HFFc6 (cell line): ENCODE data around the gene TUBB4B. TPM values are rescaled to one million over a fixed set of nuclear protein-coding genes. Genes with fewer than 3 reads are reported as not detected.

Experiments
- DNase-seq: peaks from one replicate; pipeline ENCODE4 v3.0.0-alpha.2; 2018
- H3K27ac Mint-ChIP-seq: 2 replicates; pipeline ENCODE4 v1.8.0; 2020; ENCODE audit warnings: mild to moderate bottlenecking, mixed read lengths
- H3K27me3 Mint-ChIP-seq: 2 replicates; pipeline ENCODE4 v1.8.0; 2021; ENCODE audit warnings: mild to moderate bottlenecking, moderate library complexity, mixed read lengths; ENCODE audit not compliant: insufficient read depth
- H3K36me3 Mint-ChIP-seq: 2 replicates; pipeline ENCODE4 v1.8.0; 2021; ENCODE audit warnings: low read depth, mixed read lengths
- H3K4me1 Mint-ChIP-seq: 2 replicates; pipeline ENCODE4 v1.8.0; 2020; ENCODE audit warnings: low read depth, mixed read lengths
- H3K4me3 Mint-ChIP-seq: 2 replicates; pipeline ENCODE4 v1.8.0; 2020; ENCODE audit warnings: mild to moderate bottlenecking, moderate library complexity, mixed read lengths
- H3K9me3 Mint-ChIP-seq: 2 replicates; pipeline ENCODE4 v1.8.0; 2020; ENCODE audit warnings: mild to moderate bottlenecking, mixed read lengths
- CTCF ChIP-seq: fragments of 200-600 bp; sonication (generic); IDR thresholded peaks from 2 replicates; pipeline ENCODE4 v1.5.0; 2021; ENCODE audit warnings: antibody characterized with exemption, mild to moderate bottlenecking
- total RNA-seq, 6 experiments: library from RNA; stranded (reverse); fragmentation: NEBNext Ultra II Directional; extraction: Animal tissue kit (Norgen Biotek cat#: 25700); gene quantifications; 2 replicates in 1 of 6; 3 replicates in 5 of 6; pipeline ENCODE4 v1.2.3, GENCODE V29; 2021

The TUBB4B gene
- total RNA-seq, 6 experiments from 2014 or later, result 415 to 760 (median 681) TPM

- no peak for TF ChIP-seq CTCF
- no peak overlapping the region for H3K27ac Mint-ChIP-seq
- no peak for DNase-seq
- H3K27me3 Mint-ChIP-seq, result no peaks in the 10 kb centered on the region; the same call in 1 of the 2 replicates
- no peaks in the 10 kb centered on the region for H3K36me3 Mint-ChIP-seq
- H3K9me3 Mint-ChIP-seq, result no peaks in the 10 kb centered on the region
- H3K4me1 Mint-ChIP-seq, result peaks cover 5% of the 10 kb centered on the region; the same call in 1 of the 2 replicates
- no peak overlapping the region for H3K4me3 Mint-ChIP-seq
Observed at GRCh38 chr9:137221095-137221505, 20.0 kb upstream of the TUBB4B start.

- H3K36me3 Mint-ChIP-seq, result no peaks in the 10 kb centered on the region
- no peak overlapping the region for H3K27ac Mint-ChIP-seq
- H3K4me1 Mint-ChIP-seq, result peaks cover 5% of the 10 kb centered on the region; the same call in 1 of the 2 replicates
- peak; percentile 8; the same call in 1 of the 2 replicates for TF ChIP-seq CTCF
- no peak overlapping the region for H3K4me3 Mint-ChIP-seq
- no peaks in the 10 kb centered on the region; the same call in 1 of the 2 replicates for H3K27me3 Mint-ChIP-seq
- H3K9me3 Mint-ChIP-seq, result no peaks in the 10 kb centered on the region
- DNase-seq, result no peak
Observed at GRCh38 chr9:137221506-137222111, 19.5 kb upstream of the TUBB4B start.

- no peaks in the 10 kb centered on the region for H3K36me3 Mint-ChIP-seq
- DNase-seq, result no peak
- no peaks in the 10 kb centered on the region for H3K9me3 Mint-ChIP-seq
- no peak for TF ChIP-seq CTCF
- H3K27ac Mint-ChIP-seq, result peak within 1 kb of the TSS; percentile 73
- peak within 1 kb of the TSS; percentile 81 for H3K4me3 Mint-ChIP-seq
- H3K27me3 Mint-ChIP-seq, result no peaks in the 10 kb centered on the region; the same call in 1 of the 2 replicates
- H3K4me1 Mint-ChIP-seq, result peaks cover 7% of the 10 kb centered on the region
Observed at GRCh38 chr9:137222190-137223077, 18.7 kb upstream of the TUBB4B start, which contains the start of gene RNF208. RNF208 (minus strand) TSS chr9:137222240; CDS start chr9:137221212, 1,028 bp downstream.

GRCh38 chr9:137223078-137223970 lies 17.8 kb upstream of the TUBB4B start:
- H3K36me3 Mint-ChIP-seq, result no peaks in the 10 kb centered on the region
- TF ChIP-seq CTCF, result no peak
- H3K9me3 Mint-ChIP-seq, result no peaks in the 10 kb centered on the region
- H3K4me1 Mint-ChIP-seq, result peaks cover 12% of the 10 kb centered on the region
- H3K27me3 Mint-ChIP-seq, result no peaks in the 10 kb centered on the region; the same call in 1 of the 2 replicates
- peak; percentile 97 for DNase-seq
- peak overlapping the region; percentile 73 for H3K27ac Mint-ChIP-seq
- H3K4me3 Mint-ChIP-seq, result peak overlapping the region; percentile 81
